HCT116 (cell line): Measurements from ENCODE around the gene ZBTB20. TPM values are rescaled to one million over a fixed set of nuclear protein-coding genes. Genes with fewer than 3 reads are reported as not detected.

Experiments
- ATAC-seq: fragments of 200-7000 bp; cut with Tn5 transposase; 2 replicates; pipeline ENCODE4 v1.9.1; 2020; ENCODE audit warnings: mild to moderate bottlenecking, moderate library complexity
- BruUV-seq: library from RNA; stranded (reverse); fragments of 400-500 nt; replicated peaks from 2 replicates; lab custom pipeline; 2021; lab: Mats Ljungman, UMichigan
- CTCF ChIA-PET: fragments of 300-600 bp; sonication (Branson Sonifier 250); formaldehyde crosslinking; loops from one replicate; lab custom pipeline; 2021; ENCODE audit warnings: antibody characterized with exemption; lab: Charles Lee
- POLR2A ChIA-PET: fragments of 300-600, 350-600 bp; sonication (Branson Sonifier 250); formaldehyde crosslinking; loops from one replicate; lab custom pipeline; 2021; ENCODE audit warnings: antibody characterized with exemption; lab: Charles Lee
- RAD21 ChIA-PET, 2 experiments: fragments of 300-600 bp; sonication (Branson Sonifier 250); formaldehyde crosslinking; loops; one replicate each; lab custom pipeline; 2023; ENCODE audit warnings: low total read pairs in 2 of 2; ENCODE audit not compliant: uncharacterized antibody in 2 of 2, unreplicated experiment in 2 of 2, low non-redundant PET in 1 of 2; lab: Charles Lee
- DNase-seq: peaks from one replicate; pipeline ENCODE4 v3.0.0-alpha.2; 2010; ENCODE audit warnings: low read depth, low spot score
- H2AFZ ChIP-seq: fragments of 200-600 bp; shearing (Covaris generic), sonication (generic); 2 replicates; pipeline ENCODE4 v1.6.1; 2017; ENCODE audit warnings: low read depth, mixed run types, mixed read lengths, antibody characterized with exemption, low read length; ENCODE audit not compliant: poor library complexity, severe bottlenecking
- H3K27ac ChIP-seq: 2 replicates; pipeline ENCODE4 v1.5.1; 2012; ENCODE audit warnings: low read depth, low read length
- H3K27me3 ChIP-seq: fragments of 200-600 bp; sonication (generic); 2 replicates; pipeline ENCODE4 v1.6.1; 2016; ENCODE audit warnings: mixed run types, low read length, mixed read lengths; ENCODE audit not compliant: insufficient read depth
- H3K36me3 ChIP-seq, 2 experiments: fragments of 200-500 bp in 1 of 2; fragments of 200-600 bp in 1 of 2; sonication (Bioruptor generic) in 1 of 2; sonication (generic) in 1 of 2; 2 replicates each; pipeline versions ENCODE4 v1.5.1 to v1.6.1; 2014 to 2016; ENCODE audit warnings: low read length in 2 of 2, inconsistent platforms in 1 of 2, mixed read lengths in 1 of 2, mixed run types in 1 of 2; ENCODE audit not compliant: insufficient read depth in 2 of 2, control insufficient read depth in 1 of 2
- H3K4me1 ChIP-seq, 2 experiments: fragments of 200-600 bp in 1 of 2; sonication (generic) in 1 of 2; 2 replicates each; pipeline versions ENCODE4 v1.5.1 to v1.6.1; 2012 to 2017; ENCODE audit warnings: low read length in 2 of 2, inconsistent platforms in 1 of 2, mild to moderate bottlenecking in 1 of 2, mixed read lengths in 1 of 2, mixed run types in 1 of 2, moderate library complexity in 1 of 2; ENCODE audit not compliant: insufficient read depth in 2 of 2, control insufficient read depth in 1 of 2
- H3K4me2 ChIP-seq: fragments of 200-600 bp; sonication (generic); 2 replicates; pipeline ENCODE4 v1.6.1; 2017; ENCODE audit warnings: mixed run types, low read length, mixed read lengths
- H3K4me3 ChIP-seq, 2 experiments: fragments of 200-600 bp in 1 of 2; sonication (generic) in 1 of 2; replicated peaks in 1 of 2; 2 replicates each; pipeline ENCODE4 v1.5.1; 2011 to 2016; ENCODE audit warnings: low read length in 2 of 2, control low read depth in 1 of 2, low read depth in 1 of 2, mild to moderate bottlenecking in 1 of 2, mixed read lengths in 1 of 2, mixed run types in 1 of 2
- H3K79me2 ChIP-seq: fragments of 200-600 bp; sonication (generic); 2 replicates; pipeline ENCODE4 v1.6.1; 2017; ENCODE audit warnings: mild to moderate bottlenecking, mixed run types, low read length, moderate library complexity, mixed read lengths; ENCODE audit not compliant: insufficient read depth
- H3K9ac ChIP-seq: fragments of 200-600 bp; sonication (generic); 2 replicates; pipeline ENCODE4 v1.6.1; 2016; ENCODE audit warnings: low read length, mixed read lengths
- H3K9me2 ChIP-seq: fragments of 200-600 bp; sonication (generic), shearing (Covaris generic); 2 replicates; pipeline ENCODE4 v1.6.1; 2017; ENCODE audit warnings: mixed run types, mild to moderate bottlenecking, moderate library complexity; ENCODE audit not compliant: insufficient read depth
- H3K9me3 ChIP-seq, 2 experiments: fragments of 200-500 bp in 1 of 2; fragments of 200-600 bp in 1 of 2; sonication (Bioruptor generic) in 1 of 2; sonication (generic) in 1 of 2; 2 replicates each; pipeline ENCODE4 v1.6.1; 2014 to 2017; ENCODE audit warnings: low read length in 2 of 2, mixed read lengths in 2 of 2, inconsistent platforms in 1 of 2, low read depth in 1 of 2, mild to moderate bottlenecking in 1 of 2, mixed run types in 1 of 2, moderate library complexity in 1 of 2; ENCODE audit not compliant: control insufficient read depth in 1 of 2, insufficient read depth in 1 of 2
- H4K20me1 ChIP-seq: fragments of 200-600 bp; sonication (generic), shearing (Covaris generic); 2 replicates; pipeline ENCODE4 v1.6.1; 2017; ENCODE audit warnings: mixed run types, mild to moderate bottlenecking, moderate library complexity; ENCODE audit not compliant: insufficient read depth
- CBX3 ChIP-seq: IDR thresholded peaks from 2 replicates; pipeline ENCODE4 v1.6.1; 2012; ENCODE audit warnings: low read depth
- CEBPB ChIP-seq: IDR thresholded peaks from 2 replicates; pipeline ENCODE4 v1.6.1; 2012; ENCODE audit warnings: low read depth
- CTCF ChIP-seq, 3 experiments: fragments of 200-600 bp in 1 of 3; sonication (generic) in 1 of 3; IDR thresholded peaks in 2 of 3; conservative IDR thresholded peaks in 1 of 3; 2 replicates each; pipeline ENCODE4 v1.5.1; 2012 to 2017; ENCODE audit warnings: low read depth in 2 of 3, low read length in 2 of 3, antibody characterized with exemption in 1 of 3, borderline replicate concordance in 1 of 3, control low read depth in 1 of 3, mild to moderate bottlenecking in 1 of 3, mixed read lengths in 1 of 3, mixed run types in 1 of 3, moderate library complexity in 1 of 3; ENCODE audit not compliant: insufficient read depth in 1 of 3
- ELF1 ChIP-seq: IDR thresholded peaks from 2 replicates; pipeline ENCODE4 v1.6.1; 2012; ENCODE audit warnings: low read depth, borderline replicate concordance
- JUND ChIP-seq: IDR thresholded peaks from 2 replicates; pipeline ENCODE4 v1.6.1; 2012
- TCF7L2 ChIP-seq: IDR thresholded peaks from 2 replicates; pipeline ENCODE4 v1.7.0; 2011; ENCODE audit warnings: borderline replicate concordance, inconsistent platforms; ENCODE audit not compliant: insufficient read depth, insufficient read length; ENCODE audit errors: extremely low read depth
- ZBTB33 ChIP-seq: IDR thresholded peaks from 2 replicates; pipeline ENCODE4 v1.6.1; 2011; ENCODE audit warnings: mild to moderate bottlenecking, low read length, moderate library complexity; ENCODE audit not compliant: insufficient replicate concordance; ENCODE audit errors: extremely low read depth
- intact Hi-C: fragments of 100-400 bp; cut with micrococcal nuclease; formaldehyde crosslinking; loops from 2 replicates; pipeline ENCODE4 v1.10.0; 2022
- total RNA-seq: library from RNA; stranded (reverse); gene quantifications from one replicate; pipeline ENCODE4 v1.2.1, GENCODE V29; 2021; ENCODE audit not compliant: unreplicated experiment

Gene ZBTB20
- total RNA-seq, 1 experiment from 2014 or later = 42.1 TPM

GRCh38 chr3:114896978-114897377 is 250.1 kb downstream of the ZBTB20 start:
- H3K9me3 ChIP-seq = no peaks in the 10 kb centered on the region
- no peak for ATAC-seq

More at GRCh38 chr3:114896978-114897377, 250.1 kb downstream of the ZBTB20 start:
- Histone ChIP-seq H3K9me2 (no peaks in the 10 kb centered on the region), H3K27me3 (no peaks in the 10 kb centered on the region), H3K9ac (no peak overlapping the region), H3K27ac (no peak overlapping the region), H3K36me3 (no peaks in the 10 kb centered on the region), H3K4me1 (peaks cover 2 to 14% of the 10 kb centered on the region in 2 experiments; a peak in 3 of 4 replicates), H4K20me1 (no peaks in the 10 kb centered on the region), H3K4me3 (no peak overlapping the region), H3K4me2 (no peak overlapping the region), H3K79me2 (no peaks in the 10 kb centered on the region), H2AFZ (no peak overlapping the region)
- ChIA-PET CTCF (no interaction called here), POLR2A (no interaction called here), RAD21 (no interaction called here)
- no TSS peak for BruUV-seq
- DNase-seq = no peak
- intact Hi-C loops = no loop called here
- no peak for TF ChIP-seq ZBTB33
- no peak for TF ChIP-seq JUND
- no peak for TF ChIP-seq ELF1
- no peak for TF ChIP-seq CTCF (IDR thresholded peaks at IDR 0.05 in 2 of 3, conservative IDR thresholded peaks at IDR 0.05 in 1 of 3; ENCODE audit: borderline replicate concordance in 1 of 3, insufficient read depth in 1 of 3, low read depth in 2 of 3, low read length in 2 of 3)
- TF ChIP-seq CBX3 = no peak
- no peak for TF ChIP-seq TCF7L2
- no peak for TF ChIP-seq CEBPB
